MM.1S (cell line): ENCODE data around the gene TMOD4.

Experiments
- DNase-seq: peaks from one replicate; pipeline ENCODE4 v3.0.0-alpha.2; 2015
- H2AFZ ChIP-seq: fragments of 300-600 bp; sonication (generic); 2 replicates; pipeline ENCODE4 v1.6.0; 2016; ENCODE audit warnings: antibody characterized with exemption, low read length
- H3F3A ChIP-seq: fragments of 300-600 bp; sonication (generic); 2 replicates; pipeline ENCODE4 v1.6.1; 2016; ENCODE audit warnings: mild to moderate bottlenecking, antibody characterized with exemption, low read length, moderate library complexity, mixed read lengths; ENCODE audit not compliant: insufficient read depth
- H3K27ac ChIP-seq: fragments of 300-600 bp; sonication (generic); 2 replicates; pipeline ENCODE4 v1.5.1; 2016; ENCODE audit warnings: mild to moderate bottlenecking, low read length
- H3K27me3 ChIP-seq: fragments of 300-600 bp; sonication (generic); replicated peaks from 2 replicates; pipeline ENCODE4 v1.6.0; 2016; ENCODE audit warnings: low read length; ENCODE audit not compliant: insufficient read depth
- H3K36me3 ChIP-seq: fragments of 300-600 bp; sonication (generic); replicated peaks from 2 replicates; pipeline ENCODE4 v1.6.1; 2016; ENCODE audit warnings: mild to moderate bottlenecking, low read length, mixed read lengths; ENCODE audit not compliant: insufficient read depth
- H3K4me1 ChIP-seq: fragments of 300-600 bp; sonication (generic); 2 replicates; pipeline ENCODE4 v1.6.1; 2016; ENCODE audit warnings: low read length, mixed read lengths
- H3K4me2 ChIP-seq: fragments of 300-600 bp; sonication (generic); 2 replicates; pipeline ENCODE4 v1.6.0; 2016; ENCODE audit warnings: low read depth, low read length
- H3K4me3 ChIP-seq: fragments of 300-600 bp; sonication (generic); 2 replicates; pipeline ENCODE4 v1.5.1; 2016; ENCODE audit warnings: low read length, mixed read lengths
- H3K79me2 ChIP-seq: fragments of 300-600 bp; sonication (generic); 2 replicates; pipeline ENCODE4 v1.6.1; 2016; ENCODE audit warnings: mixed run types, low read length, mixed read lengths
- H3K9ac ChIP-seq: fragments of 300-600 bp; sonication (generic); 2 replicates; pipeline ENCODE4 v1.6.1; 2016; ENCODE audit warnings: low read length, mixed read lengths
- H3K9me2 ChIP-seq: fragments of 300-600 bp; sonication (generic); replicated peaks from 2 replicates; pipeline ENCODE4 v1.6.1; 2016; ENCODE audit warnings: mild to moderate bottlenecking, low read length, mixed read lengths; ENCODE audit not compliant: insufficient read depth
- H3K9me3 ChIP-seq: fragments of 300-600 bp; sonication (generic); replicated peaks from 2 replicates; pipeline ENCODE4 v1.6.1; 2016; ENCODE audit warnings: mild to moderate bottlenecking, low read length, mixed read lengths; ENCODE audit not compliant: insufficient read depth
- H4K20me1 ChIP-seq: fragments of 300-600 bp; sonication (generic); 2 replicates; pipeline ENCODE4 v1.6.1; 2016; ENCODE audit warnings: mild to moderate bottlenecking, low read length, moderate library complexity, mixed read lengths; ENCODE audit not compliant: insufficient read depth
- EZH2 ChIP-seq: fragments of 300-600 bp; sonication (generic); optimal IDR thresholded peaks from 2 replicates; pipeline ENCODE3; 2017; ENCODE audit warnings: low read depth, mild to moderate bottlenecking, antibody characterized with exemption, low read length, mixed read lengths
- EZH2phosphoT487 ChIP-seq: fragments of 300-600 bp; sonication (generic); IDR thresholded peaks from 2 replicates; pipeline ENCODE4 v1.6.1; 2018; ENCODE audit warnings: antibody characterized with exemption, low read length
- TF ChIP-seq, protein P1 (sequence below): fragments of 300-600 bp; sonication (generic); IDR thresholded peaks from 2 replicates; pipeline ENCODE4 v1.5.1; 2016; ENCODE audit warnings: antibody characterized with exemption, low read length, mixed read lengths

The TMOD4 gene

DNA sequence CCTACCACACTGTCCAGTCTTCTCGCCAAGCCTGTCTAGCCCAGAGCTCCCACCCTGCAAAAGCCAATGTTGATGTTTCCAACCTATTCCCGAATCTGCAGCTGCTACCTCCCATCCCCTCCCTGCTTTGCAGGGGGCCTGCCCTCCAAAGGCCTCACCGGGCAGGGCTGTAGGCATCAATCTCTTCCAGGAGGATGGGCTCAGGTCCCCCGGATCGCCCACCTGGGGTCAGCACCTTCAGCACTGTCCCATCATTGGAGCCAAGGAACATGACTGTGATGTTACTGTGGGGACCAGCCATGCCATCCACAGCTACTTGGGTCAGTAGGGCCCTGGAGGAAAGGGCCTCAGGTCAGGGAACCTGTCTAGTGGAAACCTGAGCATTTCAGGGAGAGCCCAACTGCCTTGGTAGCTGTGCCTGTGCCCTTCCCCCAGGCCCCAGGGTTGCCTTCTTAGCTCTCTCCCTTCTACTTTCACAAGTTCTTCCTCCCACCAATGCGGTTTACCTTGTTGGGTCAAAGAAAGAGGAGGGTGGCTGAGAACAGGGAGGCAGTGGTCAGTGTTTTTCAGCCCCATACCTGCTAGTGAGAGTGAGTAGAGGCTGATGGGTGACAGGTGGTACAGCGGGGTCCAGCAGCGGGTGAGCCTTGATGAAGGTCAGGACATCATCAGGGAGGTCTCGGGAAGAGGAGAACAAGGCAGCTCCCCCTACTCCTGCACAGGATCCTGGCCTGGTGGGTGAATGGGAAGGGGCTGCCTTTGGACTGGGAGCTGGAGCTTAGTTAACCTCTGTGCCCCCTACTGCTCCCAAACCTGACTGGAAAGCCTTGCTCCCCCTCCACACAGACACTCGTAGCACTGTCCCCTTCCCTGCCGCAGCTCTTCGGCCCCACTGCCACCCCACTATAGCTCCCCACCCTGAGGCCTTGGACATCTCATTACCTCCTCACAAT is 40.1 kb downstream of the TMOD4 start:
- H3K79me2 ChIP-seq: no peaks in the 10 kb centered on the region
- H3K9me2 ChIP-seq: no peaks in the 10 kb centered on the region
- peak; percentile 66 for DNase-seq
- no peaks in the 10 kb centered on the region for H3K36me3 ChIP-seq
- H3K9me3 ChIP-seq: no peaks in the 10 kb centered on the region
- H3K27ac ChIP-seq: no peak overlapping the region
- no peak overlapping the region for H3K4me2 ChIP-seq
- H3K9ac ChIP-seq: no peak overlapping the region
- H2AFZ ChIP-seq: no peak overlapping the region
- no peaks in the 10 kb centered on the region for H4K20me1 ChIP-seq
- TF ChIP-seq EZH2: no peak
- TF ChIP-seq, protein P1, sequence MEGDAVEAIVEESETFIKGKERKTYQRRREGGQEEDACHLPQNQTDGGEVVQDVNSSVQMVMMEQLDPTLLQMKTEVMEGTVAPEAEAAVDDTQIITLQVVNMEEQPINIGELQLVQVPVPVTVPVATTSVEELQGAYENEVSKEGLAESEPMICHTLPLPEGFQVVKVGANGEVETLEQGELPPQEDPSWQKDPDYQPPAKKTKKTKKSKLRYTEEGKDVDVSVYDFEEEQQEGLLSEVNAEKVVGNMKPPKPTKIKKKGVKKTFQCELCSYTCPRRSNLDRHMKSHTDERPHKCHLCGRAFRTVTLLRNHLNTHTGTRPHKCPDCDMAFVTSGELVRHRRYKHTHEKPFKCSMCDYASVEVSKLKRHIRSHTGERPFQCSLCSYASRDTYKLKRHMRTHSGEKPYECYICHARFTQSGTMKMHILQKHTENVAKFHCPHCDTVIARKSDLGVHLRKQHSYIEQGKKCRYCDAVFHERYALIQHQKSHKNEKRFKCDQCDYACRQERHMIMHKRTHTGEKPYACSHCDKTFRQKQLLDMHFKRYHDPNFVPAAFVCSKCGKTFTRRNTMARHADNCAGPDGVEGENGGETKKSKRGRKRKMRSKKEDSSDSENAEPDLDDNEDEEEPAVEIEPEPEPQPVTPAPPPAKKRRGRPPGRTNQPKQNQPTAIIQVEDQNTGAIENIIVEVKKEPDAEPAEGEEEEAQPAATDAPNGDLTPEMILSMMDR: peak; percentile 41
- no peak overlapping the region for H3K4me3 ChIP-seq
- peaks cover 9% of the 10 kb centered on the region for H3K4me1 ChIP-seq
- no peaks in the 10 kb centered on the region for H3F3A ChIP-seq
- peaks cover 43% of the 10 kb centered on the region for H3K27me3 ChIP-seq

DNA sequence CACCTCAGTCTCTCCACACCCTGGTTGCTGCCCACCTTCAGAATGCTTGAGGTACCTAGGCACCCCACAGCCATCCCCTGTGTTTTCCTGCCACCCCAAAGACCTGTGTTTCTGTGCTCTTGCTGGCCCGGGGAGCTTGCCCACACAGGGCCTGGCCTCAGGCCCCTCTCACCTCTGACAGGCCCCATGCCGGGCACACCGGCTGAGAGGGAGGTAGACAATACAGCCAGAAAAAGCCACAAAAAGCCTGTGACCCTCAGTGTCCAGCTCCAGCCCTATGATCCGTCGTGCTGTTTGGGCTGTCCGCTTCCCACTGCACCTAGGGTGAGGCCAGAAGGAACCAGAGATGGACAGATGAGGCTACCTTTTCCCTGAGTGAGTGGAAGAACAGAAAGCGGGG is 40.8 kb downstream of the TMOD4 start:
- Histone ChIP-seq H3K9me2 (no peaks in the 10 kb centered on the region), H3K4me1 (peaks cover 9% of the 10 kb centered on the region), H3K27ac (no peak overlapping the region), H3K27me3 (peaks cover 48% of the 10 kb centered on the region), H3K9me3 (no peaks in the 10 kb centered on the region), H3K4me3 (no peak overlapping the region), H3K4me2 (no peak overlapping the region), H3K79me2 (no peaks in the 10 kb centered on the region), H3K36me3 (no peaks in the 10 kb centered on the region), H3F3A (no peaks in the 10 kb centered on the region), H3K9ac (no peak overlapping the region), H2AFZ (no peak overlapping the region), H4K20me1 (no peaks in the 10 kb centered on the region)
- TF ChIP-seq EZH2phosphoT487 (no peak), EZH2 (no peak)
- TF ChIP-seq, protein P1: no peak
- no peak for DNase-seq

DNA sequence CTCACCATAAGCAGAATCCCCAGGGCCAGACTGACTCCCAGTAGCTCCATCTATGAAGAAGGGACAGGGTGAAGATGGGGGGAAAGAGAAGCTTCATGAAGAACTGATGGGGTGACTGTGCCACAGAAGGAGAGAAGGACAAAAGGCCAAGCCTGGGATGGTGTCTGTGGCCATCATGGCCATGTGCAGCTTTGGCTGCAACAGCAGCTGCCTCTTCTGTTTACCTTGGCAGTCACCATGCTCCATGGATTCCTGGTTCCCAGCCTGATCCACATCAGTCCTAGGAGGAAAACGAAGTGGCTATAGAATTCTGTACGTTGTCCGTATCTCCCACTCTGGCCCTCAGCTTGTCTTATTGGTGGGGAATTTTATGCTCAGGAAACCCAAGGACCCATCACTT is 41.4 kb downstream of the TMOD4 start:
- no peaks in the 10 kb centered on the region for H3K9me3 ChIP-seq
- H3K27me3 ChIP-seq: peaks cover 43% of the 10 kb centered on the region
- no peak overlapping the region for H3K4me3 ChIP-seq
- H3K27ac ChIP-seq: no peak overlapping the region
- no peaks in the 10 kb centered on the region for H3K79me2 ChIP-seq
- peaks cover 9% of the 10 kb centered on the region for H3K4me1 ChIP-seq
- DNase-seq: no peak
- H3K9ac ChIP-seq: no peak overlapping the region
- TF ChIP-seq EZH2phosphoT487 (no peak), EZH2 (no peak)
- TF ChIP-seq, protein P1: no peak
- no peaks in the 10 kb centered on the region for H4K20me1 ChIP-seq
- H3K36me3 ChIP-seq: no peaks in the 10 kb centered on the region
- no peaks in the 10 kb centered on the region for H3F3A ChIP-seq
- no peak overlapping the region for H3K4me2 ChIP-seq
- H2AFZ ChIP-seq: no peak overlapping the region
- H3K9me2 ChIP-seq: no peaks in the 10 kb centered on the region
